ENCODE measurements around the gene ARRB1.

Gene ARRB1

GRCh38 chr11:75303544-75304224 is 47.8 kb downstream of the ARRB1 start:
- no peak for FAIRE-seq
- no peak for DNase-seq (ENCODE audit: insufficient read length, low spot score)

- no peak for FAIRE-seq
Measured at GRCh38 chr11:75302371-75302770, 49.1 kb downstream of the ARRB1 start.

GRCh38 chr11:75301601-75302345 is 49.7 kb downstream of the ARRB1 start:
- no peak for FAIRE-seq
- no peak for DNase-seq (ENCODE audit: insufficient read length, low spot score)

More at GRCh38 chr11:75302371-75302770, 49.1 kb downstream of the ARRB1 start:
- DNase-seq (ENCODE audit: insufficient read length, low spot score), result no peak

GRCh38 chr11:75301131-75301530 is 50.3 kb downstream of the ARRB1 start:
- DNase-seq (ENCODE audit: insufficient read length, low spot score), result no peak
- no peak for FAIRE-seq

- FAIRE-seq (no peak), DNase-seq (ENCODE audit: insufficient read length, low spot score) (no peak)
Measured at GRCh38 chr11:75298976-75299260, 52.5 kb downstream of the ARRB1 start.

- FAIRE-seq (no peak), DNase-seq (ENCODE audit: insufficient read length, low spot score) (no peak)
Measured at GRCh38 chr11:75298191-75298975, 53.1 kb downstream of the ARRB1 start.

- FAIRE-seq, result no peak
- DNase-seq (ENCODE audit: insufficient read length, low spot score), result no peak
Measured at GRCh38 chr11:75293903-75294302, 57.6 kb downstream of the ARRB1 start.

- FAIRE-seq (no peak), DNase-seq (ENCODE audit: insufficient read length, low spot score) (no peak)
Measured at GRCh38 chr11:75292943-75293342, 58.5 kb downstream of the ARRB1 start.

- no peak for FAIRE-seq
Measured at GRCh38 chr11:75291741-75292140, 59.7 kb downstream of the ARRB1 start.

GRCh38 chr11:75289919-75290318 is 61.5 kb downstream of the ARRB1 start:
- no peak for FAIRE-seq
- DNase-seq (ENCODE audit: insufficient read length, low spot score), result no peak

More at GRCh38 chr11:75291741-75292140, 59.7 kb downstream of the ARRB1 start:
- no peak for DNase-seq (ENCODE audit: insufficient read length, low spot score)

GRCh38 chr11:75289511-75289760 is 62.0 kb downstream of the ARRB1 start:
- FAIRE-seq (no peak), DNase-seq (ENCODE audit: insufficient read length, low spot score) (no peak)

- no peak for DNase-seq (ENCODE audit: insufficient read length, low spot score)
- no peak for FAIRE-seq
Measured at GRCh38 chr11:75287579-75287978, 63.9 kb downstream of the ARRB1 start.

- FAIRE-seq, result no peak
Measured at GRCh38 chr11:75286826-75287465, 64.5 kb downstream of the ARRB1 start.

GRCh38 chr11:75285776-75286360 is 65.6 kb downstream of the ARRB1 start:
- FAIRE-seq, result no peak

More at GRCh38 chr11:75286826-75287465, 64.5 kb downstream of the ARRB1 start:
- DNase-seq (ENCODE audit: insufficient read length, low spot score), result no peak

GRCh38 chr11:75283391-75283931 is 68.0 kb downstream of the ARRB1 start:
- FAIRE-seq (no peak), DNase-seq (ENCODE audit: insufficient read length, low spot score) (no peak)

More at GRCh38 chr11:75285776-75286360, 65.6 kb downstream of the ARRB1 start:
- no peak for DNase-seq (ENCODE audit: insufficient read length, low spot score)

- no peak for FAIRE-seq
Measured at GRCh38 chr11:75281469-75282095, 69.9 kb downstream of the ARRB1 start.

GRCh38 chr11:75280770-75281468 is 70.5 kb downstream of the ARRB1 start:
- no peak for DNase-seq (ENCODE audit: insufficient read length, low spot score)
- no peak for FAIRE-seq

More at GRCh38 chr11:75281469-75282095, 69.9 kb downstream of the ARRB1 start:
- DNase-seq (ENCODE audit: insufficient read length, low spot score), result no peak

GRCh38 chr11:75280227-75280701 is 71.2 kb downstream of the ARRB1 start:
- FAIRE-seq (peak; percentile 95), DNase-seq (ENCODE audit: insufficient read length, low spot score) (peak; percentile 92)

- DNase-seq (ENCODE audit: insufficient read length, low spot score) (no peak), FAIRE-seq (no peak)
Measured at GRCh38 chr11:75279273-75279672, 72.2 kb downstream of the ARRB1 start.

Measured in GM19239 (cell line).